GM10266 (cell line): ENCODE results near the gene SLC16A12.

Experiments
- DNase-seq: peaks from one replicate; pipeline ENCODE4 v3.0.0; 2012; ENCODE audit errors: extremely low spot score
- TF ChIP-seq, protein P1 (sequence below): IDR thresholded peaks from 2 replicates; pipeline ENCODE4 v1.5.1; 2012; ENCODE audit warnings: mild to moderate bottlenecking, low read depth; ENCODE audit not compliant: control insufficient read depth, insufficient read depth; ENCODE audit errors: missing control alignments

Gene SLC16A12

DNA sequence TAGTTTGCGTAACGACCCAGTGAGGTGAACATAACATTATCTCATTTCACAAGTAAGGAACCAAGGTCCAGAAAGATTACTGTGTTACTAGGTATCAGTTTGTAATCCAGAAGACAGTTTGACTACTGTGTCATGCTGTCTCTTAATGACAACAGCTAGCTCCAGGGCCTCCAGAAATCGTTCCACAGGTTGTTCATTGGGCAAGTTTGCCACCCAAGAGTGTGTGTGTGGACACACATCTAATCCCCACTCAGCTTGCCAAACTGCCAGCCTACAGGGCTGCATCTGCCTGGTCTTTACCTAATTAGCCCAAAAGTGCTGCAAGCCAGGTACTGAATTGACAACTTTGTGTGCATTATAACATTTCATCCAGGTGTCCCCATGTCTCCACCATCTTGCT is 27.9 kb upstream of the SLC16A12 start:
- no peak for DNase-seq
- TF ChIP-seq, protein P1, sequence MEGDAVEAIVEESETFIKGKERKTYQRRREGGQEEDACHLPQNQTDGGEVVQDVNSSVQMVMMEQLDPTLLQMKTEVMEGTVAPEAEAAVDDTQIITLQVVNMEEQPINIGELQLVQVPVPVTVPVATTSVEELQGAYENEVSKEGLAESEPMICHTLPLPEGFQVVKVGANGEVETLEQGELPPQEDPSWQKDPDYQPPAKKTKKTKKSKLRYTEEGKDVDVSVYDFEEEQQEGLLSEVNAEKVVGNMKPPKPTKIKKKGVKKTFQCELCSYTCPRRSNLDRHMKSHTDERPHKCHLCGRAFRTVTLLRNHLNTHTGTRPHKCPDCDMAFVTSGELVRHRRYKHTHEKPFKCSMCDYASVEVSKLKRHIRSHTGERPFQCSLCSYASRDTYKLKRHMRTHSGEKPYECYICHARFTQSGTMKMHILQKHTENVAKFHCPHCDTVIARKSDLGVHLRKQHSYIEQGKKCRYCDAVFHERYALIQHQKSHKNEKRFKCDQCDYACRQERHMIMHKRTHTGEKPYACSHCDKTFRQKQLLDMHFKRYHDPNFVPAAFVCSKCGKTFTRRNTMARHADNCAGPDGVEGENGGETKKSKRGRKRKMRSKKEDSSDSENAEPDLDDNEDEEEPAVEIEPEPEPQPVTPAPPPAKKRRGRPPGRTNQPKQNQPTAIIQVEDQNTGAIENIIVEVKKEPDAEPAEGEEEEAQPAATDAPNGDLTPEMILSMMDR = no peak

DNA sequence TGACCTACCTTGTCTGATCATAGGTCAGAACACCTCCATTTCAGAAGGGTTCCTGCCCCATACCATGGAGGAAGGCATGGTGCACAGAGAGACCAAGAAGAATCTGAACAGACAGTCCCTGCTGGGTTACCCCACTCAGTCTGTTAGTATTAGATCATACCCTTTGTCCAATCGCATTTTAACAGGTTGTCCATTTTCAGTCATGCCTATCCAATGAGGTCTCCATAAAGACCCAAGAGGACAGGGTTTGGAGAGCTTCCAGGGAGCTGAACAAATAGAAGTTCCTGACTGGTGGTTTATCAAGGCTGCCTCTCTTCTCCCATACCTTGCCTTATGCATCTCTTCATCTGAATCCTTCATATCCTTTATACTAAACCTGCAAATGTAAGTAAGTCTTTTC is 21.2 kb upstream of the SLC16A12 start:
- TF ChIP-seq, protein P1 = no peak
- DNase-seq = no peak

- DNase-seq = no peak
- TF ChIP-seq, protein P1 = no peak
Measured at GRCh38 chr10:89555688-89556445, 20.5 kb upstream of the SLC16A12 start.

- no peak for DNase-seq
- TF ChIP-seq, protein P1 = no peak
Measured at GRCh38 chr10:89554433-89554832, 19.0 kb upstream of the SLC16A12 start.

DNA sequence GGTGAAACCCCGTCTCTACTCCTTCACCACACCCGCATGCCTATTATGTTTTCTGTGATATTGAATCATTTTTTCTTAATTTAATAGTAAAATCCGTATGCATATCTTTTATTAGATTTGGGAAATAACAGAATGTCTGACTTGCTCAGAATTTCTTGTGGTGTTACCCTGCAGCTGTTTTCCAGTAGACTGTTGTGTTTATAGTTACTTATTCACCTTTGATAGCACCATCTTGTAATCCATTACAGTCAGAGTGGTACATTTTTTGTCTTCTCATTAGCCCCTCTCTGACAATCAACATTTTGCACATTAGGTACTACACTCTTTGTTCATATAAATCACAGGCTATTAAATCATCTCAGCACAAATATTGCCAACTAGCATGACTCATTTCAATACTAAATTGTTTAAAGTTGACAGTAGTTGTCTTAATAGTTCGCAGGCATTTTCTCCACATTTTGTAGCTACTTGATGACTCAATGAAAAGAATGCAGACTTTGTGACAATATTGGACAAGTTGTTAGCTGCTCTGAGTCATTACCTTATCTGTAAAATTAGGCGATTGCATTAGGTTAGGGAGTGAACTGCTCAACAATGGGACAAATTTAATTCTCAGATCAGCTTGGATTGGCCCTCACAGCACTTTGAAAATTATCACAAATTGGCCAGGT is 17.8 kb upstream of the SLC16A12 start:
- TF ChIP-seq, protein P1 = no peak
- no peak for DNase-seq

- no peak for DNase-seq
- TF ChIP-seq, protein P1 = no peak
Measured at GRCh38 chr10:89552213-89552612, 16.8 kb upstream of the SLC16A12 start.

DNA sequence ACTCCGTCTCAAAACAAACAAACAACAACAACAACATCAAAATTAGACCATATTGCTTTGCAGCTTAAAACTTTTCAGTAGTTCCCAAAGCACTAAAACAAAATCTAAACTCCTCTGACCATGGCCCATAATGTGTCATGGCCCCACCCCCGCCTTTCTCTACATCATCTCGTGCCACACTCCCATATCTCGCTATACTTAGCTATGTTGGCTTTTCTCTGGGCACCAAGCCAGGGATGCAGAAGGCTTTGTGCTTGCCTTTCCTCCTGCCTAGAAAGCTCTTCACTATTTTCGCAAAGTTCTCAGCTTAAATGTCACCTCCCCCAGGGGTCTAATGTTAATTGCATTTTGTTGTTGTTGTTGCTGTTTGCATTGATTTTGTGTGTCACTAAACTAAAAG is 15.1 kb upstream of the SLC16A12 start:
- TF ChIP-seq, protein P1 = no peak
- no peak for DNase-seq
